Endothelial cell of umbilical vein (primary cell): ENCODE measurements around the gene LIN7A. TPM values are rescaled to one million over a fixed set of nuclear protein-coding genes. Genes with fewer than 3 reads are reported as not detected.

Experiments
- BruUV-seq: library from RNA; stranded (reverse); fragments of 400-500 nt; replicated peaks from 2 replicates; lab custom pipeline; 2021; lab: Mats Ljungman, UMichigan
- CTCF ChIA-PET: fragments of 300-600, 350-600 bp; sonication (Branson Sonifier 250); formaldehyde crosslinking; loops from one replicate; lab custom pipeline; 2021; ENCODE audit warnings: antibody characterized with exemption, inconsistent platforms; lab: Charles Lee
- POLR2A ChIA-PET: fragments of 300-600, 350-600 bp; sonication (Branson Sonifier 250); formaldehyde crosslinking; loops from one replicate; lab custom pipeline; 2021; ENCODE audit warnings: antibody characterized with exemption, inconsistent platforms; lab: Charles Lee
- DNase-seq: peaks from one replicate; pipeline ENCODE4 v3.0.0-alpha.2; 2011; ENCODE audit warnings: low read depth, low spot score
- FAIRE-seq: peaks from 2 replicates; lab custom pipeline; 2011; peaks lifted over from hg19 to GRCh38; lab: Jason Lieb, UNC
- H2AFZ ChIP-seq: 2 replicates; pipeline ENCODE4 v1.6.0; 2012; ENCODE audit warnings: low read depth, low read length, control low read depth, inconsistent platforms
- H3K27ac ChIP-seq: 2 replicates; pipeline ENCODE4 v1.5.1; 2011; ENCODE audit warnings: low read depth, mild to moderate bottlenecking, control low read depth, low read length, moderate library complexity; ENCODE audit not compliant: insufficient read depth
- H3K27me3 ChIP-seq, 2 experiments: 2 replicates each; pipeline versions ENCODE4 v1.6.0 to v1.6.1; 2011; ENCODE audit warnings: low read length in 2 of 2, mixed read lengths in 1 of 2; ENCODE audit not compliant: control insufficient read depth in 2 of 2, insufficient read depth in 2 of 2
- H3K36me3 ChIP-seq, 2 experiments: 2 replicates in 1 of 2; 3 replicates in 1 of 2; pipeline ENCODE4 v1.5.1; 2011; ENCODE audit warnings: low read length in 2 of 2, mild to moderate bottlenecking in 1 of 2, moderate library complexity in 1 of 2; ENCODE audit not compliant: control insufficient read depth in 2 of 2, insufficient read depth in 2 of 2; ENCODE audit errors: extremely low read depth in 1 of 2
- H3K4me1 ChIP-seq: 3 replicates; pipeline ENCODE4 v1.5.1; 2011; ENCODE audit warnings: mild to moderate bottlenecking, low read length; ENCODE audit not compliant: control insufficient read depth, insufficient read depth; ENCODE audit errors: extremely low read depth
- H3K4me2 ChIP-seq: 2 replicates; pipeline ENCODE4 v1.6.1; 2011; ENCODE audit warnings: low read length, control low read depth, mixed read lengths; ENCODE audit not compliant: insufficient read depth
- H3K4me3 ChIP-seq, 3 experiments: fragments of 200-600 bp in 1 of 3; sonication (generic), shearing (Covaris generic) in 1 of 3; replicated peaks in 1 of 3; 2 replicates each; pipeline ENCODE4 v1.5.1; 2011 to 2016; ENCODE audit warnings: control low read depth in 3 of 3, low read length in 3 of 3, mild to moderate bottlenecking in 2 of 3, inconsistent platforms in 1 of 3, low read depth in 1 of 3, moderate library complexity in 1 of 3; ENCODE audit not compliant: insufficient read depth in 1 of 3
- H3K79me2 ChIP-seq: 2 replicates; pipeline ENCODE4 v1.6.0; 2012; ENCODE audit warnings: low read length, inconsistent platforms; ENCODE audit not compliant: control insufficient read depth, insufficient read depth
- H3K9ac ChIP-seq: replicated peaks from 2 replicates; pipeline ENCODE3; 2011; ENCODE audit warnings: low read length, control low read depth; ENCODE audit not compliant: insufficient read depth; ENCODE audit errors: extremely low read depth
- H3K9me1 ChIP-seq: replicated peaks from 3 replicates; pipeline ENCODE4 v1.6.0; 2011; ENCODE audit warnings: mild to moderate bottlenecking, low read length; ENCODE audit not compliant: control insufficient read depth, insufficient read depth; ENCODE audit errors: extremely low read depth
- H3K9me3 ChIP-seq: replicated peaks from 2 replicates; pipeline ENCODE4 v1.5.1; 2012; ENCODE audit warnings: low read length, inconsistent platforms; ENCODE audit not compliant: control insufficient read depth, insufficient read depth
- H4K20me1 ChIP-seq: replicated peaks from 2 replicates; pipeline ENCODE3; 2011; ENCODE audit warnings: mild to moderate bottlenecking, low read length; ENCODE audit not compliant: control insufficient read depth, insufficient read depth; ENCODE audit errors: extremely low read depth
- EZH2 ChIP-seq: IDR thresholded peaks from 2 replicates; pipeline ENCODE4 v1.6.1; 2012; ENCODE audit warnings: borderline replicate concordance, low read depth, mild to moderate bottlenecking, moderate library complexity, low read length, inconsistent platforms; ENCODE audit not compliant: severe bottlenecking
- FOS ChIP-seq: IDR thresholded peaks from 2 replicates; pipeline ENCODE4 v1.6.1; 2011; ENCODE audit warnings: mild to moderate bottlenecking, low read length, moderate library complexity, borderline replicate concordance; ENCODE audit not compliant: insufficient read depth
- GATA2 ChIP-seq: IDR thresholded peaks from 2 replicates; pipeline ENCODE4 v1.7.0; 2011; ENCODE audit warnings: low read depth, mild to moderate bottlenecking, moderate library complexity, mixed read lengths, low read length; ENCODE audit not compliant: insufficient read length, insufficient read depth
- JUN ChIP-seq: IDR thresholded peaks from 2 replicates; pipeline ENCODE4 v1.6.1; 2011; ENCODE audit warnings: borderline replicate concordance, low read depth; ENCODE audit not compliant: insufficient read length, insufficient read depth
- MYC ChIP-seq: IDR thresholded peaks from one replicate; pipeline ENCODE4 v1.6.1; 2011; ENCODE audit warnings: mild to moderate bottlenecking, low read depth, low read length
- POLR2A ChIP-seq: IDR thresholded peaks from 2 replicates; pipeline ENCODE4 v1.6.1; 2012; ENCODE audit warnings: low read depth, mild to moderate bottlenecking, control low read depth, low read length
- POLR2AphosphoS5 ChIP-seq: IDR thresholded peaks from 2 replicates; pipeline ENCODE4 v1.6.1; 2012; ENCODE audit warnings: low read depth, mild to moderate bottlenecking, control low read depth, low read length, moderate library complexity; ENCODE audit not compliant: insufficient read depth
- dilution Hi-C: fragments of 300-500 bp; cut with MboI; formaldehyde crosslinking; loops from one replicate; pipeline ENCODE4 v1.15.0; 2019; ENCODE audit warnings: low sequenced_read_pairs; ENCODE audit not compliant: extremely low pct_ligation_motif_present
- intact Hi-C: fragments of 100-400 bp; cut with micrococcal nuclease; formaldehyde crosslinking; loops from one replicate; pipeline ENCODE4 v1.10.0; 2022
- polyA plus RNA-seq, 4 experiments: library from polyadenylated mRNA; depleted of rRNA in 3 of 4; stranded (reverse) in 3 of 4; unstranded in 1 of 4; fragments of >200 nt; gene quantifications; 2 replicates each; pipeline versions ENCODE4 v1.2.1 to v1.2.3, GENCODE V29; 2011 to 2012; ENCODE audit warnings: missing spikeins in 1 of 4
- total RNA-seq: library from RNA; stranded (reverse); gene quantifications from 2 replicates; pipeline ENCODE4 v1.2.3, GENCODE V29; 2021
- TF ChIP-seq, protein P1 (sequence below), 2 donors: IDR thresholded peaks; 1 replicate in 1 of 2; 2 replicates in 1 of 2; pipeline ENCODE4 v1.5.1; 2011; ENCODE audit warnings: low read length in 2 of 2, mild to moderate bottlenecking in 2 of 2, moderate library complexity in 2 of 2, control low read depth in 1 of 2, inconsistent platforms in 1 of 2, low read depth in 1 of 2; ENCODE audit not compliant: insufficient read depth in 1 of 2; ENCODE audit errors: extremely low read depth in 1 of 2
- TF ChIP-seq, protein P2 (sequence below): IDR thresholded peaks from 2 replicates; pipeline ENCODE4 v1.6.1; 2011; ENCODE audit not compliant: insufficient read depth, insufficient read length

LIN7A gene
- total and polyA plus RNA-seq, 2 donors (not counting 3 experiments of a cell fraction or from before 2014, with no cell fraction given), result 1.6 to 4.3 TPM

DNA sequence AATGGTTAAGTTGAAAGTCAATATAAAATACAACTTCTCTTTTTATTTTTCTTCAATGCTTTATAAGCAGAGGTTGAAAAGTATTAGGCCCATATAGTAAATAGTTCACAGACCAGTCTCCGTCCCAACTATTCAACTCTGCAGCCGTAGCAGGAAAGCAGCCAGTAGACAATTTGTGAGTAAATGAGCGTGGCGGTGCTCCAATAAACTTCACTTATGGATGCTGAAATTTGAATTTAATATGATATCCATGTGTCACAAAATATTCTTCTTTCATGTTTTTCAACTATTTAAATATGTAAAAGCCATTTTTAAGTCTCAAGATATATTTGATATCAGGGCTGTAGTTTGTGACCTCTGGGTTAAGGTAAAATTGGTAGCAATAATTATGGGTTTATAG lies 17.7 kb downstream of the LIN7A start:
- Histone ChIP-seq H3K27ac (no peak overlapping the region), H3K9me3 (no peaks in the 10 kb centered on the region), H3K4me1 (no peaks in the 10 kb centered on the region), H4K20me1 (no peaks in the 10 kb centered on the region), H3K9ac (no peak overlapping the region), H3K4me2 (no peak overlapping the region), H3K36me3 (no peaks in the 10 kb centered on the region), H3K27me3 (no peaks in the 10 kb centered on the region), H3K79me2 (no peaks in the 10 kb centered on the region), H3K4me3 (no peak overlapping the region), H3K9me1 (no peaks in the 10 kb centered on the region), H2AFZ (no peak overlapping the region)
- dilution Hi-C loops (no loop called here), intact Hi-C loops (no loop called here)
- no peak for FAIRE-seq
- TF ChIP-seq, protein P1, sequence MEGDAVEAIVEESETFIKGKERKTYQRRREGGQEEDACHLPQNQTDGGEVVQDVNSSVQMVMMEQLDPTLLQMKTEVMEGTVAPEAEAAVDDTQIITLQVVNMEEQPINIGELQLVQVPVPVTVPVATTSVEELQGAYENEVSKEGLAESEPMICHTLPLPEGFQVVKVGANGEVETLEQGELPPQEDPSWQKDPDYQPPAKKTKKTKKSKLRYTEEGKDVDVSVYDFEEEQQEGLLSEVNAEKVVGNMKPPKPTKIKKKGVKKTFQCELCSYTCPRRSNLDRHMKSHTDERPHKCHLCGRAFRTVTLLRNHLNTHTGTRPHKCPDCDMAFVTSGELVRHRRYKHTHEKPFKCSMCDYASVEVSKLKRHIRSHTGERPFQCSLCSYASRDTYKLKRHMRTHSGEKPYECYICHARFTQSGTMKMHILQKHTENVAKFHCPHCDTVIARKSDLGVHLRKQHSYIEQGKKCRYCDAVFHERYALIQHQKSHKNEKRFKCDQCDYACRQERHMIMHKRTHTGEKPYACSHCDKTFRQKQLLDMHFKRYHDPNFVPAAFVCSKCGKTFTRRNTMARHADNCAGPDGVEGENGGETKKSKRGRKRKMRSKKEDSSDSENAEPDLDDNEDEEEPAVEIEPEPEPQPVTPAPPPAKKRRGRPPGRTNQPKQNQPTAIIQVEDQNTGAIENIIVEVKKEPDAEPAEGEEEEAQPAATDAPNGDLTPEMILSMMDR (IDR thresholded peaks at IDR 0.05; ENCODE audit: extremely low read depth in 1 of 2, insufficient read depth in 1 of 2, low read depth in 1 of 2, low read length in 2 of 2), result no peak
- TF ChIP-seq GATA2, result no peak
- no peak for TF ChIP-seq MYC
- TF ChIP-seq JUN, result no peak
- no peak for TF ChIP-seq POLR2AphosphoS5
- TF ChIP-seq POLR2A, result no peak
- TF ChIP-seq FOS, result no peak
- TF ChIP-seq EZH2, result no peak
- TF ChIP-seq, protein P2, sequence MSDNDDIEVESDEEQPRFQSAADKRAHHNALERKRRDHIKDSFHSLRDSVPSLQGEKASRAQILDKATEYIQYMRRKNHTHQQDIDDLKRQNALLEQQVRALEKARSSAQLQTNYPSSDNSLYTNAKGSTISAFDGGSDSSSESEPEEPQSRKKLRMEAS, result no peak
- BruUV-seq, result no TSS peak
- no peak for DNase-seq
- ChIA-PET CTCF (no interaction called here), POLR2A (no interaction called here)
